Caco-2 (cell line): ENCODE measurements around the gene NEK9. TPM values are rescaled to one million over a fixed set of nuclear protein-coding genes. Genes with fewer than 3 reads are reported as not detected.

Source experiments
- BruUV-seq: library from RNA; stranded (reverse); fragments of 400-500 nt; replicated peaks from 2 replicates; lab custom pipeline; 2021; lab: Mats Ljungman, UMichigan
- CTCF ChIA-PET: fragments of 300-600 bp; sonication (Branson Sonifier 250); formaldehyde crosslinking; loops from one replicate; lab custom pipeline; 2022; ENCODE audit warnings: antibody characterized with exemption; lab: Charles Lee
- POLR2A ChIA-PET: fragments of 300-600 bp; sonication (Branson Sonifier 250); formaldehyde crosslinking; loops from one replicate; lab custom pipeline; 2022; ENCODE audit warnings: antibody characterized with exemption; lab: Charles Lee
- DNase-seq, 2 experiments: peaks; one replicate each; pipeline versions ENCODE4 v3.0.0 to v3.0.0-alpha.2; 2020 to 2022
- H3K27me3 ChIP-seq: replicated peaks from 2 replicates; pipeline ENCODE4 v1.6.0; 2011; ENCODE audit warnings: low read length; ENCODE audit not compliant: control insufficient read depth, insufficient read depth
- H3K36me3 ChIP-seq: 2 replicates; pipeline ENCODE4 v1.5.1; 2011; ENCODE audit warnings: low read length; ENCODE audit not compliant: control insufficient read depth, insufficient read depth
- H3K4me1 ChIP-seq: fragments of 250-450 bp; sonication (Bioruptor Pico); 2 replicates; pipeline ENCODE4 v1.5.1; 2020; ENCODE audit warnings: mild to moderate bottlenecking
- H3K4me3 ChIP-seq: 2 replicates; pipeline ENCODE4 v1.5.1; 2011; ENCODE audit warnings: low read depth, mild to moderate bottlenecking, control low read depth, low read length
- H3K9me3 ChIP-seq: fragments of 250-450 bp; sonication (Bioruptor Pico); 2 replicates; pipeline ENCODE4 v1.5.1; 2020; ENCODE audit warnings: mild to moderate bottlenecking, moderate library complexity
- H3K27ac Mint-ChIP-seq: one replicate; pipeline ENCODE4 v1.8.0; 2022; ENCODE audit warnings: mixed read lengths; ENCODE audit not compliant: unreplicated experiment
- H3K27me3 Mint-ChIP-seq: one replicate; pipeline ENCODE4 v1.8.0; 2022; ENCODE audit warnings: mixed read lengths; ENCODE audit not compliant: insufficient read depth, unreplicated experiment
- H3K36me3 Mint-ChIP-seq: one replicate; pipeline ENCODE4 v1.8.0; 2022; ENCODE audit warnings: mild to moderate bottlenecking, mixed read lengths; ENCODE audit not compliant: insufficient read depth, unreplicated experiment
- H3K4me1 Mint-ChIP-seq: one replicate; pipeline ENCODE4 v1.8.0; 2022; ENCODE audit warnings: low read depth, mixed read lengths; ENCODE audit not compliant: unreplicated experiment
- H3K4me3 Mint-ChIP-seq: one replicate; pipeline ENCODE4 v1.8.0; 2022; ENCODE audit warnings: mild to moderate bottlenecking, moderate library complexity, mixed read lengths; ENCODE audit not compliant: unreplicated experiment
- H3K9me3 Mint-ChIP-seq: one replicate; pipeline ENCODE4 v1.8.0; 2022; ENCODE audit warnings: mixed read lengths; ENCODE audit not compliant: unreplicated experiment
- intact Hi-C: fragments of 100-400 bp; cut with micrococcal nuclease; formaldehyde crosslinking; loops from one replicate; pipeline ENCODE4 v1.10.0; 2022; ENCODE audit not compliant: unreplicated experiment
- total RNA-seq: library from RNA; stranded (reverse); gene quantifications from 2 replicates; pipeline ENCODE4 v1.2.3, GENCODE V29; 2022
- TF ChIP-seq, protein P1 (sequence below), 2 experiments: fragments of 200-600 bp in 1 of 2; IDR thresholded peaks; 1 replicate in 1 of 2; 2 replicates in 1 of 2; pipeline versions ENCODE4 v1.5.1 to v1.8.0; 2011 to 2022; ENCODE audit warnings: antibody characterized with exemption in 1 of 2, control low read depth in 1 of 2, inconsistent platforms in 1 of 2, low read depth in 1 of 2, low read length in 1 of 2, mild to moderate bottlenecking in 1 of 2, moderate library complexity in 1 of 2; ENCODE audit not compliant: insufficient read depth in 1 of 2, severe bottlenecking in 1 of 2, unreplicated experiment in 1 of 2

Gene NEK9
- total RNA-seq, 1 experiment from 2014 or later = 69.2 TPM

DNA sequence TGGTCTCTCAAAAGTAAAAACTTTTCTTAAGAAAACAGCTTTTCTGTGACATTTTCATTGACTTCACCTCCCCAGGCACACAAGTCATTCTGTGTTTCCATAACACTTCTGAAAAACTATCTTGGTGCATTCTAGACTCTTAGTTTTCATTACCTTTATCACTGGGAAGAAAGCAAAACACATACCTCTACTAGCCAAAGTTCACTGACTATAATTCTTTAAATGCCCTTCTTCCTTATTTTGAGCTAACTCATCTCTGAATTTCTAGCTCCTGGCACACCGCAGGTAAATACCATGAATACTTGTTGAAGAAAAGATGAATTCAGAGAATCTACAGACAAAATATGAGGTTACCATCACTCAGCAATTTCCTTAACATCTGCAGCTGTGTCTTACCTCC, 96.7 kb downstream of the NEK9 start:
- H3K4me3 ChIP-seq = no peak overlapping the region
- Mint-ChIP-seq H3K27ac (no peak overlapping the region), H3K4me1 (no peaks in the 10 kb centered on the region), H3K27me3 (no peaks in the 10 kb centered on the region), H3K9me3 (no peaks in the 10 kb centered on the region), H3K4me3 (no peak overlapping the region), H3K36me3 (peaks cover 45% of the 10 kb centered on the region)
- H3K27me3 ChIP-seq = no peaks in the 10 kb centered on the region
- TF ChIP-seq, protein P1, sequence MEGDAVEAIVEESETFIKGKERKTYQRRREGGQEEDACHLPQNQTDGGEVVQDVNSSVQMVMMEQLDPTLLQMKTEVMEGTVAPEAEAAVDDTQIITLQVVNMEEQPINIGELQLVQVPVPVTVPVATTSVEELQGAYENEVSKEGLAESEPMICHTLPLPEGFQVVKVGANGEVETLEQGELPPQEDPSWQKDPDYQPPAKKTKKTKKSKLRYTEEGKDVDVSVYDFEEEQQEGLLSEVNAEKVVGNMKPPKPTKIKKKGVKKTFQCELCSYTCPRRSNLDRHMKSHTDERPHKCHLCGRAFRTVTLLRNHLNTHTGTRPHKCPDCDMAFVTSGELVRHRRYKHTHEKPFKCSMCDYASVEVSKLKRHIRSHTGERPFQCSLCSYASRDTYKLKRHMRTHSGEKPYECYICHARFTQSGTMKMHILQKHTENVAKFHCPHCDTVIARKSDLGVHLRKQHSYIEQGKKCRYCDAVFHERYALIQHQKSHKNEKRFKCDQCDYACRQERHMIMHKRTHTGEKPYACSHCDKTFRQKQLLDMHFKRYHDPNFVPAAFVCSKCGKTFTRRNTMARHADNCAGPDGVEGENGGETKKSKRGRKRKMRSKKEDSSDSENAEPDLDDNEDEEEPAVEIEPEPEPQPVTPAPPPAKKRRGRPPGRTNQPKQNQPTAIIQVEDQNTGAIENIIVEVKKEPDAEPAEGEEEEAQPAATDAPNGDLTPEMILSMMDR (IDR thresholded peaks at IDR 0.05; ENCODE audit: insufficient read depth in 1 of 2, low read depth in 1 of 2, low read length in 1 of 2, severe bottlenecking in 1 of 2, unreplicated experiment in 1 of 2) = no peak
- DNase-seq = no peak
- no peaks in the 10 kb centered on the region for H3K4me1 ChIP-seq
- intact Hi-C loops = no loop called here
- no TSS peak for BruUV-seq
- H3K36me3 ChIP-seq = no peaks in the 10 kb centered on the region; the same call in 1 of the 2 replicates
- POLR2A ChIA-PET = interaction anchor here (0.7 kb wide), 1 partner anchor 613 kb away, joined by 3 read pairs; no protein-coding TSS in a partner anchor
- no peaks in the 10 kb centered on the region for H3K9me3 ChIP-seq
- CTCF ChIA-PET = no interaction called here

Other genes with a start within 250 kb of the NEK9 start
- 81.4 and 88.1 TPM in 2 replicates for gene DLST, start 245.1 kb downstream of the NEK9 start, total RNA-seq
- gene RPS6KL1, start 203.8 kb downstream of the NEK9 start, total RNA-seq = 6.8 and 9.8 TPM in 2 replicates
- gene PGF, start 171.5 kb downstream of the NEK9 start, total RNA-seq = 8.9 and 9.1 TPM in 2 replicates
- gene EIF2B2, start 124.1 kb downstream of the NEK9 start, total RNA-seq = 48.8 and 54.4 TPM in 2 replicates
- 23.2 and 24.5 TPM in 2 replicates for gene MLH3, start 75.6 kb downstream of the NEK9 start, total RNA-seq
- 16.0 and 21.3 TPM in 2 replicates for gene ACYP1, start 63.0 kb downstream of the NEK9 start, total RNA-seq
- gene ZC2HC1C, start 57.4 kb downstream of the NEK9 start, total RNA-seq = 2.5 and 3.8 TPM in 2 replicates
- 236 and 255 TPM in 2 replicates for gene TMED10, start 49.6 kb upstream of the NEK9 start, total RNA-seq
- gene FOS, start 151.8 kb upstream of the NEK9 start, total RNA-seq = 72.7 and 73.7 TPM in 2 replicates